KMS-11 (cell line): ENCODE measurements around the gene ERCC1.

Experiments used
- H2AFZ ChIP-seq: fragments of 200-600 bp; sonication (generic); 2 replicates; pipeline ENCODE4 v1.6.1; 2016; ENCODE audit warnings: antibody characterized with exemption, mixed run types, low read depth
- H3K27ac ChIP-seq: fragments of 200-600 bp; sonication (generic); 2 replicates; pipeline ENCODE4 v1.6.1; 2016; ENCODE audit warnings: mild to moderate bottlenecking, mixed run types
- H3K27me3 ChIP-seq: fragments of 200-600 bp; sonication (generic); 2 replicates; pipeline ENCODE4 v1.6.1; 2017; ENCODE audit warnings: mild to moderate bottlenecking, low read depth, mixed run types, moderate library complexity; ENCODE audit not compliant: insufficient read depth
- H3K36me3 ChIP-seq: fragments of 200-600 bp; sonication (generic); 2 replicates; pipeline ENCODE4 v1.6.1; 2017; ENCODE audit warnings: mild to moderate bottlenecking, mixed run types; ENCODE audit not compliant: insufficient read depth
- H3K4me1 ChIP-seq: fragments of 200-600 bp; sonication (generic); 2 replicates; pipeline ENCODE4 v1.6.1; 2016; ENCODE audit warnings: mild to moderate bottlenecking, low read depth, mixed run types; ENCODE audit not compliant: poor library complexity, severe bottlenecking
- H3K4me2 ChIP-seq: fragments of 200-600 bp; sonication (generic); 2 replicates; pipeline ENCODE4 v1.7.0; 2016; ENCODE audit warnings: mild to moderate bottlenecking, mixed run types
- H3K4me3 ChIP-seq: fragments of 200-600 bp; sonication (generic); IDR thresholded peaks from 2 replicates; pipeline ENCODE4 v1.6.1; 2017; ENCODE audit warnings: low read depth, low read length, mixed read lengths; ENCODE audit not compliant: insufficient read depth
- H3K79me2 ChIP-seq: fragments of 200-600 bp; sonication (generic); 2 replicates; pipeline ENCODE4 v1.6.1; 2016; ENCODE audit warnings: low read depth, mixed run types; ENCODE audit not compliant: insufficient read depth
- H3K9ac ChIP-seq: fragments of 200-600 bp; sonication (generic); 2 replicates; pipeline ENCODE4 v1.6.1; 2016; ENCODE audit warnings: mild to moderate bottlenecking, mixed run types
- H4K20me1 ChIP-seq: fragments of 200-600 bp; sonication (generic); 2 replicates; pipeline ENCODE4 v1.6.1; 2016; ENCODE audit warnings: mild to moderate bottlenecking, mixed run types; ENCODE audit not compliant: insufficient read depth
- TF ChIP-seq, protein P1 (sequence below): fragments of 200-600 bp; sonication (generic); conservative IDR thresholded peaks from 2 replicates; pipeline ENCODE4 v1.6.1; 2017; ENCODE audit warnings: low read depth, mild to moderate bottlenecking, antibody characterized with exemption, low read length, moderate library complexity, mixed read lengths

ERCC1 gene

DNA sequence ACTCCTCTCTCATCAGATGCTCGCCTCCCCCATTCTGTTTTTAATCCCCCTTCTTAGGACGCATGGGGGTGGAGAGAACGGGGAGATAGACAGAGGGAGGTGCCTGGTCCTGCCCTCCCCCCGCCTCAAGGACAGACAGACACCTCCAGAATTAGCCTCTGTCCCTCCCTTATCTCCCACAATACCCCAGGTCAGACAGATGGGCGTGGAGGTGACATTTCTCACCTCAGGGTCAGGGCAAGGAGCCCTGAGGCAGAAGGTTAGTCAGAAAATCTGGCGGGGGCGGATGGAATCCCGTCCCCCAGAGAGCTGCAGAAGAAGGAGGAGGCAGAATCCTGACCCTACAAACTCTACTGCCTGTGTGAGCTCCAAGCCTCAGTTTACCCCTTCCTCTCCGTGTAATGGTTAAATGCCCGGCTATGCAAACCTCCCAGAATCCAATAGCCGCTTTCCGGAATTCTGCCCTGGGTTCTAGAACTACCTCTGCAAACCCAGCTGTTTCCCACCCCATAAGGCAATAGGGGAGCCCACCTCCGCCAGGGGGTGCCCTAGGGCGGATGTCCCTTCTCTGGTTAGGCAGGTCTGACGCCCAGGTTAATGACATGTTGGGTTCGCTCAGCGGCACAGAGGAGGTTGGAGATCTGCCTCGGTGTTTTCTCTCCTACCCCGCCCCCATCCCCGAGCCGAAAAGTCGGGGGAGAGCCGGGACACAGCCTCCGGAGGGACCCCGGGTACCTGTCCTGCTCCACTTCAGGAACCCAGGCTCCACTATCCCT lies 19.7 kb downstream of the ERCC1 start:
- no peak overlapping the region for H3K27ac ChIP-seq
- no peak overlapping the region for H2AFZ ChIP-seq
- peaks cover 22% of the 10 kb centered on the region for H3K79me2 ChIP-seq
- no peaks in the 10 kb centered on the region for H4K20me1 ChIP-seq
- H3K4me2 ChIP-seq, result no peak overlapping the region
- no peak overlapping the region for H3K9ac ChIP-seq
- peaks cover 10% of the 10 kb centered on the region for H3K4me1 ChIP-seq
- TF ChIP-seq, protein P1, sequence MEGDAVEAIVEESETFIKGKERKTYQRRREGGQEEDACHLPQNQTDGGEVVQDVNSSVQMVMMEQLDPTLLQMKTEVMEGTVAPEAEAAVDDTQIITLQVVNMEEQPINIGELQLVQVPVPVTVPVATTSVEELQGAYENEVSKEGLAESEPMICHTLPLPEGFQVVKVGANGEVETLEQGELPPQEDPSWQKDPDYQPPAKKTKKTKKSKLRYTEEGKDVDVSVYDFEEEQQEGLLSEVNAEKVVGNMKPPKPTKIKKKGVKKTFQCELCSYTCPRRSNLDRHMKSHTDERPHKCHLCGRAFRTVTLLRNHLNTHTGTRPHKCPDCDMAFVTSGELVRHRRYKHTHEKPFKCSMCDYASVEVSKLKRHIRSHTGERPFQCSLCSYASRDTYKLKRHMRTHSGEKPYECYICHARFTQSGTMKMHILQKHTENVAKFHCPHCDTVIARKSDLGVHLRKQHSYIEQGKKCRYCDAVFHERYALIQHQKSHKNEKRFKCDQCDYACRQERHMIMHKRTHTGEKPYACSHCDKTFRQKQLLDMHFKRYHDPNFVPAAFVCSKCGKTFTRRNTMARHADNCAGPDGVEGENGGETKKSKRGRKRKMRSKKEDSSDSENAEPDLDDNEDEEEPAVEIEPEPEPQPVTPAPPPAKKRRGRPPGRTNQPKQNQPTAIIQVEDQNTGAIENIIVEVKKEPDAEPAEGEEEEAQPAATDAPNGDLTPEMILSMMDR, result peak; percentile 38; the same call in 1 of the 2 replicates
- H3K4me3 ChIP-seq, result no peak overlapping the region
- no peaks in the 10 kb centered on the region for H3K36me3 ChIP-seq
- H3K27me3 ChIP-seq, result no peaks in the 10 kb centered on the region; the same call in 1 of the 2 replicates

DNA sequence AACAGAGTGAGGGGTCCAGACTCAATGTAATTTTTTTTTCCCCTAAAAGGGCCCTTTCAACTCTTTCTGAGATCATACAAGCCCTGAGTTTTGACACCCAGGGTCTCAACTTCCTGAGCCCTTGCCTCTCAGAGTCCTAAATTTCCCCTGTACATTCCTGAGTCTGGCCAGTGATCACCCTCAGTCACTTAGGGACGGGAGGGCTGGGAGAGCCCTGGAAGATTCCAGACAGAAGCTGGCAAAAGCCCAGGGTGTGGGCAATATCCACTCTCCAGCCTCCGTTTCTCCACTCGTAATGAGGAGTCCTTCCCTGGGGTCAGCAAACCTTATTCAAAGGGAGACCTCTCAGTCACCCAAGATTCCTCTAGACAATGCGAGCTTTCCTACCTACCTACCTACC lies 20.4 kb downstream of the ERCC1 start:
- no peak overlapping the region for H3K4me2 ChIP-seq
- H3K79me2 ChIP-seq, result peaks cover 17% of the 10 kb centered on the region

DNA sequence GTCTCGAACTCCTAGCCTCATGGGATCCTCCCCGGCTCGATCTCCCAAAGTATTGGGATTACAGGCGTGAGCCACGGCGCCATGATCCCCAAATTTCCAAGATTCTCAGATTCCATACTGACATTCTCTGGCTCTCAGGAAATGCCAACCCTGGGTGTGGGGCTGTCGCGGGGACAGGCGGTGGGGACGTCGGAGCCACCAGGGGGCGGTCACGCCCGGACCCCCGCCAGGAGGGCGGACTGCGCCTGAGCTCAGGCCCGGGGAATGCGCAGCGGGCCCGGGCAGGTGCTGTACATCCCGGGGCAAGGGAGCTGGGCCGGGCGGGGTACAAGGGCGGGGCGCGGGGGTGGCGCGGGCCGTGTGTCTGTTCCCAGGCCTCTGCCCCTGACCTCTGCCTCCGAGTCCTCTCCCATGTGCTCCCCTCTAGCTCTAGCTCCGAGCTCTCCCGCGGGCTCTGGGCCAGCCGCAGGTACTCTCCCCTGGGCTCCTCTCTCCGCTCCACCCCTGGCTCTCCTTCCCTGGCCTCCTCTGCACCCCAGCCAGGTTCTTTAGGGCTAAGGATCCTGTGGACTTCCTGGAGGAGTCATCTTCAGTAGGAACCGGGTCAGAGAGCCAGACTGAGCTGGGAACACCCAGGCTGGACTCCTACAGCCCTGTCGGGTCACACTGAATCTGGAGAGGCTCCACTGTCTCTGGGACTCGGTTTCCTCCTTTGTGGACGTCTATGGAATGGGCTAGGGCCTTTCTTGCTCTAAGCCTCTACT lies 21.2 kb downstream of the ERCC1 start:
- Histone ChIP-seq H3K27me3 (no peaks in the 10 kb centered on the region; the same call in 1 of the 2 replicates), H3K4me3 (no peak overlapping the region), H3K4me1 (peaks cover 2% of the 10 kb centered on the region), H3K79me2 (peaks cover 10% of the 10 kb centered on the region), H3K27ac (no peak overlapping the region), H3K9ac (no peak overlapping the region), H2AFZ (no peak overlapping the region), H3K4me2 (no peak overlapping the region), H3K36me3 (no peaks in the 10 kb centered on the region), H4K20me1 (no peaks in the 10 kb centered on the region)
- TF ChIP-seq, protein P1, result no peak

More for the DNA sequence above, 20.4 kb downstream of the ERCC1 start:
- H3K27me3 ChIP-seq, result no peaks in the 10 kb centered on the region; the same call in 1 of the 2 replicates
- TF ChIP-seq, protein P1, result no peak
- H3K4me1 ChIP-seq, result peaks cover 8% of the 10 kb centered on the region
- H4K20me1 ChIP-seq, result no peaks in the 10 kb centered on the region
- no peak overlapping the region for H3K27ac ChIP-seq
- H3K9ac ChIP-seq, result no peak overlapping the region
- no peaks in the 10 kb centered on the region for H3K36me3 ChIP-seq
- H2AFZ ChIP-seq, result no peak overlapping the region
- H3K4me3 ChIP-seq, result no peak overlapping the region

DNA sequence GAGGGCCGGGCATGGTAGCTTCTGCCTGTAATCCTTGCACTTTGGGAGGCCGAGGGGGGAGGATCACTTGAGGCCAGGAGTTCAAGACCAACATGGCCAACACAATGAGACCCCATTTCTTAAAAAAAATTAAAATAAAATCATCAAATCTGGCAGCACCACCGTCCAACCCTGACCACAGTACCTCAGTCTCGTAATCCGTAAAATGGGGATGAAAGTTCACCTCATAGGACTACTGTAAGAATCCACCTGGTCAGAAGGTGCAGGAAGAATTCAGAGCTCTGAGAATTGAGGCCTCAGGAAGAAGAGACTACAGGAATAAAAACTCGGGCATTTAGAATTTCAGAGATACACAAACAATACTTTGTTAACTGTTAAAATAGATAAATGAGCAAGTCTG lies 21.9 kb downstream of the ERCC1 start:
- no peak overlapping the region for H3K4me3 ChIP-seq
- TF ChIP-seq, protein P1, result no peak
- H4K20me1 ChIP-seq, result no peaks in the 10 kb centered on the region
- H2AFZ ChIP-seq, result no peak overlapping the region
- no peaks in the 10 kb centered on the region; the same call in 1 of the 2 replicates for H3K27me3 ChIP-seq
- H3K27ac ChIP-seq, result no peak overlapping the region
- no peak overlapping the region for H3K4me2 ChIP-seq
- H3K36me3 ChIP-seq, result no peaks in the 10 kb centered on the region
- no peaks in the 10 kb centered on the region for H3K4me1 ChIP-seq
- peaks cover 3% of the 10 kb centered on the region; the same call in 1 of the 2 replicates for H3K79me2 ChIP-seq
- H3K9ac ChIP-seq, result no peak overlapping the region
